ENCODE measurements around the gene SLC35G3.

- TF ChIP-seq, protein P1, sequence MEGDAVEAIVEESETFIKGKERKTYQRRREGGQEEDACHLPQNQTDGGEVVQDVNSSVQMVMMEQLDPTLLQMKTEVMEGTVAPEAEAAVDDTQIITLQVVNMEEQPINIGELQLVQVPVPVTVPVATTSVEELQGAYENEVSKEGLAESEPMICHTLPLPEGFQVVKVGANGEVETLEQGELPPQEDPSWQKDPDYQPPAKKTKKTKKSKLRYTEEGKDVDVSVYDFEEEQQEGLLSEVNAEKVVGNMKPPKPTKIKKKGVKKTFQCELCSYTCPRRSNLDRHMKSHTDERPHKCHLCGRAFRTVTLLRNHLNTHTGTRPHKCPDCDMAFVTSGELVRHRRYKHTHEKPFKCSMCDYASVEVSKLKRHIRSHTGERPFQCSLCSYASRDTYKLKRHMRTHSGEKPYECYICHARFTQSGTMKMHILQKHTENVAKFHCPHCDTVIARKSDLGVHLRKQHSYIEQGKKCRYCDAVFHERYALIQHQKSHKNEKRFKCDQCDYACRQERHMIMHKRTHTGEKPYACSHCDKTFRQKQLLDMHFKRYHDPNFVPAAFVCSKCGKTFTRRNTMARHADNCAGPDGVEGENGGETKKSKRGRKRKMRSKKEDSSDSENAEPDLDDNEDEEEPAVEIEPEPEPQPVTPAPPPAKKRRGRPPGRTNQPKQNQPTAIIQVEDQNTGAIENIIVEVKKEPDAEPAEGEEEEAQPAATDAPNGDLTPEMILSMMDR (conservative IDR thresholded peaks at IDR 0.05), result no peak
- no peak for TF ChIP-seq ZFX (IDR thresholded peaks at IDR 0.05)
Observed at GRCh38 chr17:35169835-35170363, 24.3 kb downstream of the SLC35G3 start.
